ENCODE data around the gene TBC1D22B.
"Not testable (repeated sequence)": the region's sequence is repeated elsewhere in the genome, so short reads cannot be mapped to it uniquely, and the experiment has no call there.

Gene TBC1D22B

GRCh38 chr6:37324131-37325033 is 66.8 kb downstream of the TBC1D22B start:
- peak in 1 of 2 experiments; percentile 31 for DNase-seq

GRCh38 chr6:37330345-37330744 is 72.8 kb downstream of the TBC1D22B start:
- not testable (repeated sequence) for DNase-seq

GRCh38 chr6:37331047-37331446 is 73.5 kb downstream of the TBC1D22B start:
- no peak for DNase-seq

GRCh38 chr6:37332894-37333293 is 75.3 kb downstream of the TBC1D22B start:
- DNase-seq: no peak

DNA sequence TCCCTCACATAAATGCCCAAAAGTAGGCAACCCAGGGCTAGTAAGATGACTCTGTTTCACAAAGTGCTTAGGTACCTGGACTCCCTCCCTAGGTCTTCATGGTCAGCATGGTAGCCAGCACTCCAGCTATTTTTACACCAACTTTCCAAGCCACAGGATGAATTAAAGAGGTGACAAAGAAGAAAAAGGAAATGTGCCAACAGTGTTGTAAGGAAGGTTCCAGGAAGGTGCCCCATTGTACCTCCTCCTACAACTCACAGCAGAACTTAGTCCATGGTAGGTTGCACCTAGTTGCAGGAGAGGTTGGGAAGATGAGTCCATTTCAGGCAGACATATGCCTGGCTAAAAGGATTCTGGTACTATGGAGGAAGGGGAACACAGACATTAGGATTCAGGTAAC is 76.5 kb downstream of the TBC1D22B start:
- no peak for DNase-seq

DNA sequence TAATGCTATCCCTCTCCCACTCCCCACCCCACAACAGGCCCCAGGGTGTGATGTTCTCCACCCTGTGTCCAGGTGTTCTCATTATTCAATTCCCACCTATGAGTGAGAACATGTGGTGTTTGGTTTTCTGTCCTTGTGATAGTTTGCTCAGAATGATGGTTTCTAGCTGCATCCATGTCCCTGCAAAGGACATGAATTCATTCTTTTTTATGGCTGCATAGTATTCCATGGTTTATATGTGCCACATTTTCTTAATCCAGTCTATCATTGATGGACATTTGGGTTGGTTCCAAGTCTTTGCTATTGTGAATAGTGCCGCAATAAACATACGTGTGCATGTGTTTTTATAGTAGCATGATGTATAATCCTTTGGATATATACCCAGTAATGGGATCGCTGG is 80.7 kb downstream of the TBC1D22B start:
- not testable (repeated sequence) for DNase-seq

DNA sequence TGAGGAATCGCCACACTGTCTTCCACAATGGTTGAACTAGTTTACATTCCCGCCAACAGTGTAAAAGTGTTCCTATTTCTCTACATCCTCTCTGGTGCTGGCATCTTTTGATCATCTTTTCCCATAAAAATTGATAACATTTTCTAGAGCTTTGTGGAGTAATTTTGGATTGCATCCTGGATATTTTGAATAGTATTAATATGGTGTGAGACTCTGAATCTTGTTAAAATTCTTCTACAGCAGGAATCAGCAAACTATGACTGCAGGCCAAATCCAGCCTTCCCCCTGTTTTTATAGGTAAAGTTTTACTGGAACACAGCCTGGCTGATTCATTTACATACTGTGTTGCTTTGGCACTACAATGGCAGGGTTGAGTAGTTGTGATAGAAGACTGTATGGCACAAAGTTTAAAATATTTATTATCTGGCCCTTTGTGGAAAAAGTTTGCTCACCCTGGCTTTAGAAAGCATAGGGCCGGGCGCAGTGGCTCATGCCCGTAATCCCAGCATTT is 81.2 kb downstream of the TBC1D22B start:
- no peak for DNase-seq

- no peak for DNase-seq
Measured at GRCh38 chr6:37339741-37340638, 82.4 kb downstream of the TBC1D22B start.

GRCh38 chr6:37340639-37340943 is 83.0 kb downstream of the TBC1D22B start:
- DNase-seq: no peak

GRCh38 chr6:37343248-37343647 is 85.7 kb downstream of the TBC1D22B start:
- no peak for DNase-seq

DNA sequence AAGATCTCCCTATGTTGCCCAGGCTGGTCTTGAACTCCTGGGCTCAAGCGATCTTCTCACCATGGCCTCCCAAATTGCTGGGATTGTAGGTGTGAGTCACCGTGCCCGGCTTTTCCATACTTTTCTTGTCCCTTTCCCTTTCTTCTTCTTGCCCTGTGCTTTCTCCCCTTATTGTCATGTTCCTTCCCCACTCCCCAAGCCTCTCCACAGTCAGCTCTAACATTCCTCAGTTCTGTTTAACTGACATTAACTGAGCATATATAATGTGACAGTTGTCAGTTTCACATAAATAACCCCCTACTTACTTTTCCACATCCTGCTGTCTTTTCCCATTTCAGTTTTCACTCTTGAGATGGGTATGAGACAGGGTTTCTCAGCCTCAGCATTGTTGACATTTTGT is 86.7 kb downstream of the TBC1D22B start:
- DNase-seq: no peak

DNA sequence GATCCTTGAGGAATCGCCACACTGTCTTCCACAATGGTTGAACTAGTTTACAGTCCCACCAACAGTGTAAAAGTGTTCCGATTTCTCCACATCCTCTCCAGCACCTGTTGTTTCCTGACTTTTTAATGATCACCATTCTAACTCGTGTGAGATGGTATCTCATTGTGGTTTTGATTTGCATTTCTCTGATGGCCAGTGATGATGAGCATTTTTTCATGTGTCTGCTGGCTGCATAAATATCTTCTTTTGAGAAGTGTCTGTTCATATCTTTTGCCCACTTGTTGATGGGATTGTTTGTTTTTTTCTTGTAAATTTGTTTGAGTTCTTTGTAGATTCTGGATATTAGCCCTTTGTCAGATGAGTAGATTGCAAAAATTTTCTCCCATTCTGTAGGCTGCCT is 88.2 kb downstream of the TBC1D22B start:
- DNase-seq: not testable (repeated sequence)

- DNase-seq: no peak
Measured at GRCh38 chr6:37347177-37347576, 89.6 kb downstream of the TBC1D22B start.

DNA sequence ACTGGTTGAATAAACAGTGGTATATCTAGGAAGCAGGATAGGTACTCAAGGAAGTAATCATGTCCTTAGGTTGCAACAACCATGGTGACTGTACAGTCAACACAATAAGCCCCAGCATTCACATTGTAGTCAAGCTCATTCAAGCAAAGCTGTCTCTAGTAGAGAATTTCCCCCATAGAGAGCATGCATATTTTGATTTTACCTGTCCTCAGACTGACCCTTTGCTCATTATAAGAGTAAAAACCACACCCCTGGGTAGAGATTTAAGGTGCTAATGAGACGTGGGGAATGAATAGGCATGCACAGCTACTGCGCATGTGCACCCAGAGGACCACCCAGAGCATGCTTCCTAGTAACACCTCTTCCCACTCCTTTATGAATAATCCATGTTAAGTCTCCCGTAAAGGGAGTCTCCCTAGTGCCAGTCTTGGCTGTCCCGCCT is 90.1 kb downstream of the TBC1D22B start:
- no peak for DNase-seq

DNA sequence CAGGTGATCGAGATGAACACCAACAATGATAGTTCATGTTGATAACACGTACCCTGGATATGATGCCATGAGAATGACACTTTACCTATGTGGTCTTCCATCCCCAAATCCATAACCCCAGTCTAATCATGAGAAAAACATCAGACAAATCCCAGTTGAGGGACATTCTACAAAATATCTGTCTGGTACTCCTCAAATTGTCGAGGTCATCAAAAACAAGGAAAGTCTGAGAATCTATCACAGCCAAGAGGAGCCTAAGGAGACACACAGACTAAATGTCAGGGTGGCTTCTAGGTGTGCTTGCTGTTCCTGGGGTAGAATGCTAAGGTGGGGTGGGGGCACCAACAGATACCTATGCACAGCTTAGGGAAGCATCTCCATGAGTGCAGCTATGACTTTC is 93.5 kb downstream of the TBC1D22B start:
- DNase-seq: no peak

DNA sequence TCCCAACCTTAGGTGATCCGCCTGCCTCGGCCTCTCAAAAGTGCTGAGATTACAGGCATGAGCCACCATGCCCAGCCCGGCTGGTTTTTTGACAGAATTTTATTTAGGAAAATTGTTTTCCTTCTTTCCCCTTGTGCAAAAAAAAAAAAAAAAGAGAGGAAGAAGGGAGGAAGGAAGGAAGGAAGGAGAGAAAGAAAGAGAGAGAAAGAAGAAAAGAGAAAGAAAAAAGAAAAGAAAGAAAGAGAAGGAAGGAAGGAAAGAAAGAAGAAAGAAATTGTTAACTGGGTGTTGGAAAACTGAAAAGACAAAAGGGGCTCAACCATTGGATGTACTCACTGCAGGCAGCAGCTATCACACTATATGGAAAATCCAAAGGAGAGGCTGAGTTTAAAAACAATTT is 94.8 kb downstream of the TBC1D22B start:
- no peak for DNase-seq

DNA sequence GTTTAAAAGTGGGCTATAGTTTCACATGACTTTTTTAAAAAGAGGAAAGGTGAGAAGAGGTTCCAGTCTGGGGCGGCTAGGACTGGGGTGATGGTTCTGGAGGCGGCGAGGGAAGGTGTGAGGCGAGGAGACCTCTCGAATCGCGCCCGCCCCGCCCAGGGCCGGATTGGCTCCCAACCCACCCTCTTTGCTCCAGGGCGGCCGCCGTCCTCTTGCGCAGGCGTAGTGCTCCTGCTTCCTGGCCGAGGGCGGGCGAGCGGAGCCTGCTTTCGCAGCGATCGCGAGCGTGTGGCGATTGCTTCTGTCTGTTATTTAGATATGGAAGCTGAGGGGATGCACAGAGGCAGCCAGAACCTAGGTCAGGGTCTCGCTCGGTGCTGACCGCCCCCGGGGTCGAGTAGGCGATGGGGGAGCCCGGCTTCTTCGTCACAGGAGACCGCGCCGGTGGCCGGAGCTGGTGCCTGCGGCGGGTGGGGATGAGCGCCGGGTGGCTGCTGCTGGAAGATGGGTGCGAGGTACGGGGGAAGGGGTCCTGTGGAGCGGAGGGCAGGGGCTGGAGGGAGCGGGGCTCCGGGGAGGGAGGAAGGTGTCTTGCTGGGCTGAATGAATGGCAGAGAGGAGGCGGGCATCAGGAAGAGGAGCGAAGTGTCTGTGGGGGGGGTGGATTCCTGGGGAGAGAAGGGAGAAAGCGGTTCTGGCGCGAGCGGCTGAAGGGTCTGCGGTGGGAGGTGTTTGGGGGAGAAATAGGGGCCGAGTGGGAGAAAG is 96.4 kb downstream of the TBC1D22B start, which contains the start of gene RNF8:
Gene RNF8, plus strand, starts transcription at position 223 of the 765 bp plus-strand sequence. Its CDS starts 182 bp downstream, at position 405.
- DNase-seq: peak; percentile 85 to 89

- DNase-seq: peak; percentile 3 to 8
Measured at GRCh38 chr6:37354526-37355384, 97.2 kb downstream of the TBC1D22B start.

- DNase-seq: no peak
Measured at GRCh38 chr6:37357288-37357687, 99.7 kb downstream of the TBC1D22B start.

DNA sequence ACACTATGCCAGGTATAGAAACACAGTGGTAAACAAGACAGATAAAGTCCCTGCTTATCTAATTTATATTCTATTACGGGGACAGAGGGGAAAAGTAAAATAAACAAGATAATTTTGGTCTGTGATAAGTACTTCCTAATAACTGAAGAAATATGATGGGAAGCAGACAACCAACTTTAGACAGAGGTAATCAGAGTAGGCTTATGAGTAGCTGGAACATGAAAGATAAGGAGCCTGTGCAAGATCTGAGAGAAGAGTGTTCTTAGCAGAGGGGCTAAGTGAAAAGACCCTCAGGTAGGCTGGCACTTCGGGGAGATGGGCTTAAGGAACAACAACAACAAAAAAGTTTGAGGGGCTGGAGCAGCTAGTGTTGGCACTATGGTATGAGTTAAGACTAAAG is 100.3 kb downstream of the TBC1D22B start:
- no peak for DNase-seq

GRCh38 chr6:37359039-37359438 is 101.5 kb downstream of the TBC1D22B start:
- no peak for DNase-seq

Measured in stimulated activated CD4-positive, alpha-beta T cell treated with anti-CD3 and anti-CD28 coated beads, Interleukin-4, amount 100 ng/mL, for 4 hours (primary cell).